PC-3 (cell line): ENCODE data around the gene ASCL2. TPM values are rescaled to one million over a fixed set of nuclear protein-coding genes. Genes with fewer than 3 reads are reported as not detected.

Experiments used
- ATAC-seq: fragments of 200-7000 bp; cut with Tn5 transposase; 2 replicates; pipeline ENCODE4 v1.9.1; 2020; ENCODE audit warnings: mild to moderate bottlenecking, moderate library complexity
- BruUV-seq: library from RNA; stranded (reverse); fragments of 400-500 nt; replicated peaks from 2 replicates; lab custom pipeline; 2021; lab: Mats Ljungman, UMichigan
- CTCF ChIA-PET: fragments of 300-600 bp; sonication (Branson Sonifier 250); formaldehyde crosslinking; loops from one replicate; lab custom pipeline; 2022; ENCODE audit warnings: antibody characterized with exemption; lab: Charles Lee
- POLR2A ChIA-PET: fragments of 300-600 bp; sonication (Branson Sonifier 250); formaldehyde crosslinking; loops from one replicate; lab custom pipeline; 2022; ENCODE audit warnings: antibody characterized with exemption; ENCODE audit not compliant: unreplicated experiment; lab: Charles Lee
- DNase-seq: peaks from one replicate; pipeline ENCODE4 v3.0.0-alpha.2; 2015
- H2AFZ ChIP-seq: fragments of 300-600 bp; sonication (generic); 2 replicates; pipeline ENCODE4 v1.6.0; 2016; ENCODE audit warnings: antibody characterized with exemption, low read length
- H3F3A ChIP-seq: fragments of 300-600 bp; sonication (generic); one replicate; pipeline ENCODE4 v1.6.0; 2017; ENCODE audit warnings: antibody characterized with exemption, low read length, control low read depth, mild to moderate bottlenecking; ENCODE audit not compliant: unreplicated experiment
- H3K27ac ChIP-seq: fragments of 300-600 bp; sonication (generic); 2 replicates; pipeline ENCODE4 v1.5.1; 2016; ENCODE audit warnings: mild to moderate bottlenecking, low read length
- H3K27me3 ChIP-seq: fragments of 300-600 bp; sonication (generic); 2 replicates; pipeline ENCODE4 v1.6.1; 2016; ENCODE audit warnings: low read length, mixed read lengths
- H3K36me3 ChIP-seq: fragments of 300-600 bp; sonication (generic); 2 replicates; pipeline ENCODE4 v1.6.1; 2016; ENCODE audit warnings: low read depth, mixed run types, low read length, mixed read lengths
- H3K4me1 ChIP-seq: fragments of 300-600 bp; sonication (generic); 2 replicates; pipeline ENCODE4 v1.5.1; 2016; ENCODE audit warnings: low read length; ENCODE audit not compliant: insufficient read depth
- H3K4me2 ChIP-seq: fragments of 300-600 bp; sonication (generic); 2 replicates; pipeline ENCODE4 v1.6.0; 2016; ENCODE audit warnings: low read length
- H3K4me3 ChIP-seq: fragments of 300-600 bp; sonication (generic); 2 replicates; pipeline ENCODE4 v1.5.1; 2016; ENCODE audit warnings: mild to moderate bottlenecking, low read length, mixed read lengths
- H3K79me2 ChIP-seq: fragments of 300-600 bp; sonication (generic); 2 replicates; pipeline ENCODE4 v1.6.1; 2017; ENCODE audit warnings: low read length, mixed read lengths
- H3K9ac ChIP-seq: fragments of 300-600 bp; sonication (generic); 2 replicates; pipeline ENCODE4 v1.6.0; 2016; ENCODE audit warnings: mild to moderate bottlenecking, low read length
- H3K9me2 ChIP-seq: fragments of 300-600 bp; sonication (generic); replicated peaks from 2 replicates; pipeline ENCODE4 v1.6.1; 2016; ENCODE audit warnings: mixed run types, low read length, mixed read lengths
- H3K9me3 ChIP-seq: fragments of 300-600 bp; sonication (generic); 2 replicates; pipeline ENCODE4 v1.6.1; 2016; ENCODE audit warnings: low read length, mixed read lengths
- H4K20me1 ChIP-seq: fragments of 300-600 bp; sonication (generic); 2 replicates; pipeline ENCODE4 v1.6.1; 2016; ENCODE audit warnings: low read length, mixed read lengths
- EZH2 ChIP-seq: fragments of 300-600 bp; sonication (generic); IDR thresholded peaks from one replicate; pipeline ENCODE4 v1.6.1; 2017; ENCODE audit warnings: antibody characterized with exemption, mild to moderate bottlenecking, low read length; ENCODE audit not compliant: unreplicated experiment
- EZH2phosphoT487 ChIP-seq: fragments of 300-600 bp; sonication (generic); IDR thresholded peaks from 2 replicates; pipeline ENCODE4 v1.6.1; 2018; ENCODE audit warnings: mild to moderate bottlenecking, antibody characterized with exemption, low read length, borderline replicate concordance
- intact Hi-C: fragments of 100-400 bp; cut with micrococcal nuclease; formaldehyde crosslinking; loops from 2 replicates; pipeline ENCODE4 v1.9.0; 2023
- total RNA-seq: library from RNA; depleted of rRNA; stranded (reverse); fragments of >200 nt; gene quantifications from 2 replicates; pipeline ENCODE4 v1.2.3, GENCODE V29; 2014
- TF ChIP-seq, protein P1 (sequence below): fragments of 300-600 bp; sonication (generic); conservative IDR thresholded peaks from 2 replicates; pipeline ENCODE4 v1.5.1; 2017; ENCODE audit warnings: antibody characterized with exemption, low read depth, mild to moderate bottlenecking, low read length

Gene ASCL2
- total RNA-seq, 1 experiment from 2014 or later, result 1.1 TPM

DNA sequence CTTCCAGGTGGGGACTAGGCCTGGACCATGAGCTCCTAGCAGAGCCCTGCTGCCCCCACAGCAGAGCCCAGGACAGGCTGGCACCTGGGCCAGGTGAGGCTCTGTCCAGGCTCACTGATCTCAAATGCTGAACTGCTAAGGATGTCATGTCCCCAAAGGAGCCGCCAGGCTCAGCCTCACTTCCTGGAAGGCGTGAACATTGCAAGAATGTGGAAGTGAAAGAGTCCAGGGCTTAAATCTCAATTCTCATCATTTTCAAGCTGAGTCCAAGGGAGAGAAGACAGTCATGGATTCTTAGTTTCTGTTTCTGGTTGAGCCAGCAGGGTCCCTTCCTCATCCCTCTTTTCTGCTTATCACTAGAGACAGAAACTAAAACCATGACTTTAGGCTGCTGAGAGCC, 5.0 kb downstream of the ASCL2 start:
- Histone ChIP-seq H3K27me3 (0 out of 2 replicates have a peak, but pooled peaks cover 2% of the 10 kb centered on the region), H3K4me2 (no peak overlapping the region), H3K79me2 (no peaks in the 10 kb centered on the region), H3K9ac (no peak overlapping the region), H3K36me3 (no peaks in the 10 kb centered on the region), H3K4me1 (no peaks in the 10 kb centered on the region; the same call in 1 of the 2 replicates), H3K27ac (no peak overlapping the region), H2AFZ (no peak overlapping the region), H3K9me3 (no peaks in the 10 kb centered on the region), H3K9me2 (no peaks in the 10 kb centered on the region), H4K20me1 (no peaks in the 10 kb centered on the region), H3F3A (no peaks in the 10 kb centered on the region), H3K4me3 (no peak overlapping the region)
- no peak for DNase-seq
- POLR2A ChIA-PET, result no interaction called here
- CTCF ChIA-PET, result no interaction called here
- no TSS peak for BruUV-seq
- TF ChIP-seq EZH2phosphoT487, result no peak
- no peak for TF ChIP-seq EZH2
- TF ChIP-seq, protein P1, sequence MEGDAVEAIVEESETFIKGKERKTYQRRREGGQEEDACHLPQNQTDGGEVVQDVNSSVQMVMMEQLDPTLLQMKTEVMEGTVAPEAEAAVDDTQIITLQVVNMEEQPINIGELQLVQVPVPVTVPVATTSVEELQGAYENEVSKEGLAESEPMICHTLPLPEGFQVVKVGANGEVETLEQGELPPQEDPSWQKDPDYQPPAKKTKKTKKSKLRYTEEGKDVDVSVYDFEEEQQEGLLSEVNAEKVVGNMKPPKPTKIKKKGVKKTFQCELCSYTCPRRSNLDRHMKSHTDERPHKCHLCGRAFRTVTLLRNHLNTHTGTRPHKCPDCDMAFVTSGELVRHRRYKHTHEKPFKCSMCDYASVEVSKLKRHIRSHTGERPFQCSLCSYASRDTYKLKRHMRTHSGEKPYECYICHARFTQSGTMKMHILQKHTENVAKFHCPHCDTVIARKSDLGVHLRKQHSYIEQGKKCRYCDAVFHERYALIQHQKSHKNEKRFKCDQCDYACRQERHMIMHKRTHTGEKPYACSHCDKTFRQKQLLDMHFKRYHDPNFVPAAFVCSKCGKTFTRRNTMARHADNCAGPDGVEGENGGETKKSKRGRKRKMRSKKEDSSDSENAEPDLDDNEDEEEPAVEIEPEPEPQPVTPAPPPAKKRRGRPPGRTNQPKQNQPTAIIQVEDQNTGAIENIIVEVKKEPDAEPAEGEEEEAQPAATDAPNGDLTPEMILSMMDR, result no peak
- ATAC-seq, result no peak
- intact Hi-C loops, result no loop called here

DNA sequence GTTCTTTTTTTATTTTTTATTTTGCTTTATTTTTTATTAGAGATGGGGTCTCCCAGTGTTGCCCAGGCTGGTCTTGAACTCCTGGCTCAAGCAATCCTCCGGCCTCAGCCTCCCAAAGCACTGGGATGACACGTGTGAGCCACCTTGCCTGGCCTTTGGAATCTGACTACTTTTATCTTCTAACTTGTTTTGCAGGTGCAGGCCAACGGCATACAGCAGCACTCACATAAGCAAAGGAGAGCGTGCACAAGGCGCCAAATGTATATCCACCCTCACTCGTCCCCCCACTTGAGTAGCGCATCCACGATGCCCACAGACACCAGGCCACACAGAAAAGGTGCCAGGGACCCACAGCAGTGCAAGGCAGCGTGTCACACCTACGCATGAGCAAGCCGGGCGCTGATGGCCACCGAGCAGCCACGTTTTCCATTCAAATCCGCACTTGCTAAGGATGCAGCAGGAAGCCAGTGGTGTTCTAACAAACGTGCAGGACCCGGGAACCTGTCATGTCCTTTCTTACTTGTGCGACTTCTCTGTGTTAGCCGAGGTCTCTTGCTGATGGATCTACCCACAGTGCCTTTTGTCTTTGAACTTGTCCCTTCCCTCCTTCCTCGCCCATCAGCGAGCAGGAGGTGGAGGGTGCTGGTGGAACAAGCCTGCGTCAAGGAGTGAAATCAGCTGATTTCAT, 5.9 kb downstream of the ASCL2 start:
- intact Hi-C loops, result no loop called here
- H3K4me2 ChIP-seq, result no peak overlapping the region
- CTCF ChIA-PET, result no interaction called here
- no peaks in the 10 kb centered on the region for H3K27me3 ChIP-seq
- POLR2A ChIA-PET, result no interaction called here
- no peaks in the 10 kb centered on the region for H3K9me3 ChIP-seq
- BruUV-seq, result no TSS peak
- no peak overlapping the region for H3K4me3 ChIP-seq
- H3K4me1 ChIP-seq, result no peaks in the 10 kb centered on the region; the same call in 1 of the 2 replicates
- no peaks in the 10 kb centered on the region for H3F3A ChIP-seq
- no peaks in the 10 kb centered on the region for H4K20me1 ChIP-seq
- DNase-seq, result no peak
- ATAC-seq, result no peak
- no peak overlapping the region for H3K27ac ChIP-seq
- H3K36me3 ChIP-seq, result no peaks in the 10 kb centered on the region
- no peak overlapping the region for H3K9ac ChIP-seq
- no peak overlapping the region for H2AFZ ChIP-seq
- H3K9me2 ChIP-seq, result no peaks in the 10 kb centered on the region
- TF ChIP-seq EZH2 (no peak), EZH2phosphoT487 (no peak)
- TF ChIP-seq, protein P1, result no peak
- H3K79me2 ChIP-seq, result no peaks in the 10 kb centered on the region

DNA sequence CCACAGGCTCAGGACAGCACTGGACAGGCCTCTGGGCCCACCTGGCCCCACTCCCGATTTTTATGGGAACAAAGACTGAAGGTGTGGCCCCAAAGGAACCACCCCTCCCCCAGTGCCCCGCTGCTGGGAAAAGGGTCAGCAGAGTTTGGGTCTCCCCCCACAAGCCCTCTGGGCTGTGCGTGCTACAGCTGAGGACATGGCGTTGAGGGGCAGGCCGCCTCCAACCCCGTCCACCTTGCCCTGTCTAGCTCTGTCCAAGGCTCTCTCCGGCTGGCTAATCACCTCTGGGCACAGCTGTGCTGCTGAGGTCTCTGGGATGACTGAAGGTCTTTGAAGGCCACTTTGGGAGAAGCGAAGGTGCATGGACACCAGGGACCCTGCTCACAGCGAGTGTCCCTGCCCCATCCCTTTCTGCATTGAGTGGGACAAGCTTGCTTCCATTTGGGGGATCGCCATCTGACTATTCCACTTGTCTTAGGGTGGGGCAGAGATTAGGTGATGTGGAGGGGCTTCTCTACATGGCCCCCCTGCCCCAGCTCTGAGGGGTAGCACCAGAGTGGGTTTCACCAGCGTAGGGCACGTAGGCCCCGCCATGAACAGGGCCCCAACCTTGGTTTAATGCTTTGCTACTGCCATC, 6.5 kb downstream of the ASCL2 start:
- H3K4me2 ChIP-seq, result no peak overlapping the region
- H3K9me3 ChIP-seq, result no peaks in the 10 kb centered on the region
- no peaks in the 10 kb centered on the region for H4K20me1 ChIP-seq
- CTCF ChIA-PET, result no interaction called here
- H3K9me2 ChIP-seq, result no peaks in the 10 kb centered on the region
- H3K36me3 ChIP-seq, result no peaks in the 10 kb centered on the region
- H3K4me1 ChIP-seq, result no peaks in the 10 kb centered on the region; the same call in 1 of the 2 replicates
- ATAC-seq, result no peak
- no peak for DNase-seq
- no peaks in the 10 kb centered on the region for H3K27me3 ChIP-seq
- H3K9ac ChIP-seq, result no peak overlapping the region
- H3F3A ChIP-seq, result no peaks in the 10 kb centered on the region
- POLR2A ChIA-PET, result no interaction called here
- TF ChIP-seq EZH2, result no peak
- TF ChIP-seq, protein P1, result no peak
- no peak for TF ChIP-seq EZH2phosphoT487
- intact Hi-C loops, result no loop called here
- H2AFZ ChIP-seq, result no peak overlapping the region
- no peak overlapping the region for H3K27ac ChIP-seq
- no peak overlapping the region for H3K4me3 ChIP-seq
- H3K79me2 ChIP-seq, result no peaks in the 10 kb centered on the region
- BruUV-seq, result no TSS peak
